WTC11 (cell line): ENCODE data around the gene OSBPL10. TPM values are rescaled to one million over a fixed set of nuclear protein-coding genes. Genes with fewer than 3 reads are reported as not detected.

Experiments
- ATAC-seq: fragments of 200-7000 bp; cut with Tn5 transposase; 2 replicates; pipeline ENCODE4 v1.10.0; 2021; ENCODE audit warnings: mild to moderate bottlenecking, moderate library complexity
- CTCF ChIA-PET: fragments of 300-600 bp; sonication (Branson Sonifier 250); formaldehyde crosslinking; loops from one replicate; lab custom pipeline; 2021; ENCODE audit warnings: antibody characterized with exemption; lab: Charles Lee
- POLR2A ChIA-PET: fragments of 350-600 bp; sonication (Branson Sonifier 250); formaldehyde crosslinking; loops from one replicate; lab custom pipeline; 2021; ENCODE audit warnings: antibody characterized with exemption; lab: Charles Lee
- DNase-seq: peaks from one replicate; pipeline ENCODE4 v3.0.0; 2021; ENCODE audit warnings: low spot score
- H3K27ac Mint-ChIP-seq: 2 replicates; pipeline ENCODE4 v1.8.0; 2021; ENCODE audit warnings: mixed read lengths
- H3K27me3 Mint-ChIP-seq: 2 replicates; pipeline ENCODE4 v1.8.0; 2021; ENCODE audit warnings: low read depth, mild to moderate bottlenecking, moderate library complexity, mixed read lengths
- H3K36me3 Mint-ChIP-seq: 2 replicates; pipeline ENCODE4 v1.8.0; 2021; ENCODE audit warnings: mixed read lengths
- H3K4me1 Mint-ChIP-seq: 2 replicates; pipeline ENCODE4 v1.8.0; 2022; ENCODE audit warnings: mixed read lengths
- H3K4me3 Mint-ChIP-seq: 2 replicates; pipeline ENCODE4 v1.8.0; 2021; ENCODE audit warnings: mild to moderate bottlenecking, moderate library complexity, mixed read lengths
- H3K9me3 Mint-ChIP-seq: 2 replicates; pipeline ENCODE4 v1.8.0; 2021; ENCODE audit warnings: mixed read lengths
- ARID4B ChIP-seq: sonication (generic); formaldehyde crosslinking; IDR thresholded peaks from 2 replicates; pipeline ENCODE4 v1.8.0; 2023; ENCODE audit warnings: missing genetic modification reagents, mild to moderate bottlenecking, borderline replicate concordance
- ATF1 ChIP-seq: sonication (generic); formaldehyde crosslinking; IDR thresholded peaks from 2 replicates; pipeline ENCODE4 v1.8.1; 2023; ENCODE audit warnings: mild to moderate bottlenecking, moderate library complexity, missing genetic modification reagents
- EMX1 ChIP-seq: fragments of 250-450 bp; sonication (Bioruptor Pico); IDR thresholded peaks from 2 replicates; pipeline ENCODE4 v1.8.0; 2021; ENCODE audit warnings: mild to moderate bottlenecking
- ETV6 ChIP-seq: sonication (generic); formaldehyde crosslinking; IDR thresholded peaks from 2 replicates; pipeline ENCODE4 v1.8.1; 2022; ENCODE audit warnings: mild to moderate bottlenecking, missing genetic modification reagents
- FOXP1 ChIP-seq: sonication (generic); formaldehyde crosslinking; IDR thresholded peaks from 2 replicates; pipeline ENCODE4 v1.8.0; 2022; ENCODE audit warnings: missing genetic modification reagents, mild to moderate bottlenecking, moderate library complexity, borderline replicate concordance
- HMGA2 ChIP-seq: fragments of 250-450 bp; sonication (Bioruptor Pico); IDR thresholded peaks from 2 replicates; pipeline ENCODE4 v1.4.0; 2021; ENCODE audit warnings: mild to moderate bottlenecking, moderate library complexity
- IRF2 ChIP-seq: sonication (generic); formaldehyde crosslinking; IDR thresholded peaks from 2 replicates; pipeline ENCODE4 v1.8.0; 2022; ENCODE audit warnings: low read depth, missing genetic modification reagents, borderline replicate concordance
- KAT7 ChIP-seq: sonication (generic); formaldehyde crosslinking; IDR thresholded peaks from 2 replicates; pipeline ENCODE4 v1.8.1; 2023; ENCODE audit warnings: missing genetic modification reagents, mild to moderate bottlenecking, borderline replicate concordance
- MXD4 ChIP-seq: fragments of 250-450 bp; sonication (Bioruptor Pico); IDR thresholded peaks from 2 replicates; pipeline ENCODE4 v1.8.0; 2021; ENCODE audit warnings: mild to moderate bottlenecking, moderate library complexity, borderline replicate concordance
- NFATC4 ChIP-seq: fragments of 250-450 bp; sonication (Bioruptor Pico); IDR thresholded peaks from 2 replicates; pipeline ENCODE4 v1.9.0; 2021; ENCODE audit warnings: mild to moderate bottlenecking
- NFE2L1 ChIP-seq: sonication (generic); formaldehyde crosslinking; IDR thresholded peaks from 2 replicates; pipeline ENCODE4 v1.8.1; 2023; ENCODE audit warnings: missing genetic modification reagents
- SOX15 ChIP-seq: fragments of 250-450 bp; sonication (Bioruptor Pico); IDR thresholded peaks from 2 replicates; pipeline ENCODE4 v1.9.0; 2021; ENCODE audit warnings: mild to moderate bottlenecking
- TCF7 ChIP-seq: sonication (generic); formaldehyde crosslinking; IDR thresholded peaks from 2 replicates; pipeline ENCODE4 v1.8.0; 2022; ENCODE audit warnings: mild to moderate bottlenecking, low read depth, missing genetic modification reagents, moderate library complexity
- USF2 ChIP-seq: sonication (generic); formaldehyde crosslinking; IDR thresholded peaks from 2 replicates; pipeline ENCODE4 v1.8.1; 2023; ENCODE audit warnings: mild to moderate bottlenecking, missing genetic modification reagents, moderate library complexity
- ZNF281 ChIP-seq: sonication (generic); formaldehyde crosslinking; IDR thresholded peaks from 2 replicates; pipeline ENCODE4 v1.8.0; 2023; ENCODE audit warnings: mild to moderate bottlenecking, missing genetic modification reagents
- ZNF416 ChIP-seq: fragments of 250-450 bp; sonication (Bioruptor Pico); IDR thresholded peaks from 2 replicates; pipeline ENCODE4 v1.9.0; 2021; ENCODE audit warnings: mild to moderate bottlenecking, inconsistent platforms
- total RNA-seq: library from RNA; stranded (reverse); gene quantifications from 3 replicates; pipeline ENCODE4 v1.2.3, GENCODE V29; 2021
- TF ChIP-seq, protein P1 (sequence below): sonication (generic); formaldehyde crosslinking; IDR thresholded peaks from 2 replicates; pipeline ENCODE4 v1.8.1; 2023; ENCODE audit warnings: mild to moderate bottlenecking, missing genetic modification reagents
- TF ChIP-seq, protein P2 (sequence below): sonication (generic); formaldehyde crosslinking; IDR thresholded peaks from 2 replicates; pipeline ENCODE4 v1.8.1; 2023; ENCODE audit warnings: mild to moderate bottlenecking, missing genetic modification reagents, borderline replicate concordance
- TF ChIP-seq, protein P3 (sequence below): sonication (generic); formaldehyde crosslinking; IDR thresholded peaks from 2 replicates; pipeline ENCODE4 v1.8.1; 2022; ENCODE audit warnings: mild to moderate bottlenecking, moderate library complexity, missing genetic modification reagents

Gene OSBPL10
- total RNA-seq, 1 experiment from 2014 or later, result 84.1 TPM

DNA sequence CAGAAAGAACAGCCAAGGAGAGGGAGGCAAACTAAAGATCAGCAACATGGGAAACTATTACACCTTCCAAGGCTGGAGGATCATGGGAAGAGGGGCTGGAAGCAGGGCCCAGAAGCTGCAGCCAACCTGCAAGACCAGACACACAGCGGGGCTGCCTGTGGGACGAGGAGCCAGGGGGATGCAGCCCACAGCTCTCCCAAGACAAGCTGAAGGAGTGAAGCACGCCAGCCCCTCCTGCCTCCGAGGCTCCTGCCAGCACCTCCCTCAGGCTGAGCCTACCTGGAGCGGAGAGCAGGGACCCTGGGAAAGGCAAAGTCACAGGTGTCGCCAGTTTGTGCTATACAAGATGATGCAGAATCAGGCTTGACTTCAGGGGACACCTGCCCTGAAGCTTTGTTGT lies 133.3 kb downstream of the OSBPL10 start:
- TF ChIP-seq, protein P1, sequence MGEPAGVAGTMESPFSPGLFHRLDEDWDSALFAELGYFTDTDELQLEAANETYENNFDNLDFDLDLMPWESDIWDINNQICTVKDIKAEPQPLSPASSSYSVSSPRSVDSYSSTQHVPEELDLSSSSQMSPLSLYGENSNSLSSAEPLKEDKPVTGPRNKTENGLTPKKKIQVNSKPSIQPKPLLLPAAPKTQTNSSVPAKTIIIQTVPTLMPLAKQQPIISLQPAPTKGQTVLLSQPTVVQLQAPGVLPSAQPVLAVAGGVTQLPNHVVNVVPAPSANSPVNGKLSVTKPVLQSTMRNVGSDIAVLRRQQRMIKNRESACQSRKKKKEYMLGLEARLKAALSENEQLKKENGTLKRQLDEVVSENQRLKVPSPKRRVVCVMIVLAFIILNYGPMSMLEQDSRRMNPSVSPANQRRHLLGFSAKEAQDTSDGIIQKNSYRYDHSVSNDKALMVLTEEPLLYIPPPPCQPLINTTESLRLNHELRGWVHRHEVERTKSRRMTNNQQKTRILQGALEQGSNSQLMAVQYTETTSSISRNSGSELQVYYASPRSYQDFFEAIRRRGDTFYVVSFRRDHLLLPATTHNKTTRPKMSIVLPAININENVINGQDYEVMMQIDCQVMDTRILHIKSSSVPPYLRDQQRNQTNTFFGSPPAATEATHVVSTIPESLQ (CRISPR knock-in tag), result no peak
- TF ChIP-seq, protein P2, sequence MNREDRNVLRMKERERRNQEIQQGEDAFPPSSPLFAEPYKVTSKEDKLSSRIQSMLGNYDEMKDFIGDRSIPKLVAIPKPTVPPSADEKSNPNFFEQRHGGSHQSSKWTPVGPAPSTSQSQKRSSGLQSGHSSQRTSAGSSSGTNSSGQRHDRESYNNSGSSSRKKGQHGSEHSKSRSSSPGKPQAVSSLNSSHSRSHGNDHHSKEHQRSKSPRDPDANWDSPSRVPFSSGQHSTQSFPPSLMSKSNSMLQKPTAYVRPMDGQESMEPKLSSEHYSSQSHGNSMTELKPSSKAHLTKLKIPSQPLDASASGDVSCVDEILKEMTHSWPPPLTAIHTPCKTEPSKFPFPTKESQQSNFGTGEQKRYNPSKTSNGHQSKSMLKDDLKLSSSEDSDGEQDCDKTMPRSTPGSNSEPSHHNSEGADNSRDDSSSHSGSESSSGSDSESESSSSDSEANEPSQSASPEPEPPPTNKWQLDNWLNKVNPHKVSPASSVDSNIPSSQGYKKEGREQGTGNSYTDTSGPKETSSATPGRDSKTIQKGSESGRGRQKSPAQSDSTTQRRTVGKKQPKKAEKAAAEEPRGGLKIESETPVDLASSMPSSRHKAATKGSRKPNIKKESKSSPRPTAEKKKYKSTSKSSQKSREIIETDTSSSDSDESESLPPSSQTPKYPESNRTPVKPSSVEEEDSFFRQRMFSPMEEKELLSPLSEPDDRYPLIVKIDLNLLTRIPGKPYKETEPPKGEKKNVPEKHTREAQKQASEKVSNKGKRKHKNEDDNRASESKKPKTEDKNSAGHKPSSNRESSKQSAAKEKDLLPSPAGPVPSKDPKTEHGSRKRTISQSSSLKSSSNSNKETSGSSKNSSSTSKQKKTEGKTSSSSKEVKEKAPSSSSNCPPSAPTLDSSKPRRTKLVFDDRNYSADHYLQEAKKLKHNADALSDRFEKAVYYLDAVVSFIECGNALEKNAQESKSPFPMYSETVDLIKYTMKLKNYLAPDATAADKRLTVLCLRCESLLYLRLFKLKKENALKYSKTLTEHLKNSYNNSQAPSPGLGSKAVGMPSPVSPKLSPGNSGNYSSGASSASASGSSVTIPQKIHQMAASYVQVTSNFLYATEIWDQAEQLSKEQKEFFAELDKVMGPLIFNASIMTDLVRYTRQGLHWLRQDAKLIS (CRISPR knock-in tag), result no peak
- TF ChIP-seq IRF2 (CRISPR knock-in tag) (no peak), KAT7 (CRISPR knock-in tag) (no peak), EMX1 (CRISPR knock-in tag) (no peak), ETV6 (CRISPR knock-in tag) (no peak), FOXP1 (CRISPR knock-in tag) (no peak), NFE2L1 (CRISPR knock-in tag) (no peak), MXD4 (no peak), ARID4B (CRISPR knock-in tag) (no peak), ZNF416 (CRISPR knock-in tag) (no peak), USF2 (CRISPR knock-in tag) (no peak), ATF1 (no peak), NFATC4 (CRISPR knock-in tag) (no peak), TCF7 (CRISPR knock-in tag) (no peak), SOX15 (CRISPR knock-in tag) (no peak), ZNF281 (CRISPR knock-in tag) (no peak), HMGA2 (CRISPR knock-in tag) (no peak)
- TF ChIP-seq, protein P3, sequence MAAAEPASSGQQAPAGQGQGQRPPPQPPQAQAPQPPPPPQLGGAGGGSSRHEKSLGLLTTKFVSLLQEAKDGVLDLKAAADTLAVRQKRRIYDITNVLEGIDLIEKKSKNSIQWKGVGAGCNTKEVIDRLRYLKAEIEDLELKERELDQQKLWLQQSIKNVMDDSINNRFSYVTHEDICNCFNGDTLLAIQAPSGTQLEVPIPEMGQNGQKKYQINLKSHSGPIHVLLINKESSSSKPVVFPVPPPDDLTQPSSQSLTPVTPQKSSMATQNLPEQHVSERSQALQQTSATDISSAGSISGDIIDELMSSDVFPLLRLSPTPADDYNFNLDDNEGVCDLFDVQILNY, result no peak
- ChIA-PET POLR2A (no interaction called here), CTCF (interaction anchor here (0.5 to 0.8 kb wide), 2 partner anchors 70 to 206 kb away, joined by 3 to 4 read pairs; no protein-coding TSS in a partner anchor)
- Mint-ChIP-seq H3K27ac (peak overlapping the region; percentile 17; the same call in 1 of the 2 replicates), H3K4me1 (peaks cover 52% of the 10 kb centered on the region), H3K4me3 (no peak overlapping the region), H3K9me3 (no peaks in the 10 kb centered on the region), H3K27me3 (no peaks in the 10 kb centered on the region), H3K36me3 (peaks cover 10% of the 10 kb centered on the region)
- ATAC-seq (peak; percentile 33; the same call in 1 of the 2 replicates), DNase-seq (no peak)
